Activated T-helper 17 cell treated with anti-CD3 and anti-CD28 coated beads, Interleukin-2, amount 50 U/mL, for 72 hours (primary cell): Measurements from ENCODE around the gene MON2. TPM values are rescaled to one million over a fixed set of nuclear protein-coding genes. Genes with fewer than 3 reads are reported as not detected.
"Not testable (repeated sequence)": the region's sequence is repeated elsewhere in the genome, so short reads cannot be mapped to it uniquely, and the experiment has no call there.

Source experiments
- ATAC-seq: fragments of 150-1000 bp; cut with Tn5 transposase; replicated peaks from 2 replicates; pipeline ENCODE4 v1.10.0; 2021; ENCODE audit warnings: mild to moderate bottlenecking, moderate library complexity
- H3K27ac Mint-ChIP-seq: one replicate; pipeline ENCODE4 v1.8.0; 2022; ENCODE audit warnings: mixed read lengths
- H3K27me3 Mint-ChIP-seq: one replicate; pipeline ENCODE4 v1.8.0; 2022; ENCODE audit warnings: mixed read lengths
- H3K36me3 Mint-ChIP-seq: one replicate; pipeline ENCODE4 v1.8.0; 2022; ENCODE audit warnings: low read depth, mild to moderate bottlenecking, mixed read lengths
- H3K4me1 Mint-ChIP-seq: one replicate; pipeline ENCODE4 v1.8.0; 2022; ENCODE audit warnings: mixed read lengths
- H3K4me3 Mint-ChIP-seq: one replicate; pipeline ENCODE4 v1.8.0; 2022; ENCODE audit warnings: mild to moderate bottlenecking, mixed read lengths
- H3K9me3 Mint-ChIP-seq: one replicate; pipeline ENCODE4 v1.8.0; 2022; ENCODE audit warnings: mixed read lengths
- total RNA-seq, 2 donors: library from RNA; stranded (reverse); gene quantifications; one replicate each; pipeline ENCODE4 v1.2.3, GENCODE V29; 2022

Gene MON2, protein sequence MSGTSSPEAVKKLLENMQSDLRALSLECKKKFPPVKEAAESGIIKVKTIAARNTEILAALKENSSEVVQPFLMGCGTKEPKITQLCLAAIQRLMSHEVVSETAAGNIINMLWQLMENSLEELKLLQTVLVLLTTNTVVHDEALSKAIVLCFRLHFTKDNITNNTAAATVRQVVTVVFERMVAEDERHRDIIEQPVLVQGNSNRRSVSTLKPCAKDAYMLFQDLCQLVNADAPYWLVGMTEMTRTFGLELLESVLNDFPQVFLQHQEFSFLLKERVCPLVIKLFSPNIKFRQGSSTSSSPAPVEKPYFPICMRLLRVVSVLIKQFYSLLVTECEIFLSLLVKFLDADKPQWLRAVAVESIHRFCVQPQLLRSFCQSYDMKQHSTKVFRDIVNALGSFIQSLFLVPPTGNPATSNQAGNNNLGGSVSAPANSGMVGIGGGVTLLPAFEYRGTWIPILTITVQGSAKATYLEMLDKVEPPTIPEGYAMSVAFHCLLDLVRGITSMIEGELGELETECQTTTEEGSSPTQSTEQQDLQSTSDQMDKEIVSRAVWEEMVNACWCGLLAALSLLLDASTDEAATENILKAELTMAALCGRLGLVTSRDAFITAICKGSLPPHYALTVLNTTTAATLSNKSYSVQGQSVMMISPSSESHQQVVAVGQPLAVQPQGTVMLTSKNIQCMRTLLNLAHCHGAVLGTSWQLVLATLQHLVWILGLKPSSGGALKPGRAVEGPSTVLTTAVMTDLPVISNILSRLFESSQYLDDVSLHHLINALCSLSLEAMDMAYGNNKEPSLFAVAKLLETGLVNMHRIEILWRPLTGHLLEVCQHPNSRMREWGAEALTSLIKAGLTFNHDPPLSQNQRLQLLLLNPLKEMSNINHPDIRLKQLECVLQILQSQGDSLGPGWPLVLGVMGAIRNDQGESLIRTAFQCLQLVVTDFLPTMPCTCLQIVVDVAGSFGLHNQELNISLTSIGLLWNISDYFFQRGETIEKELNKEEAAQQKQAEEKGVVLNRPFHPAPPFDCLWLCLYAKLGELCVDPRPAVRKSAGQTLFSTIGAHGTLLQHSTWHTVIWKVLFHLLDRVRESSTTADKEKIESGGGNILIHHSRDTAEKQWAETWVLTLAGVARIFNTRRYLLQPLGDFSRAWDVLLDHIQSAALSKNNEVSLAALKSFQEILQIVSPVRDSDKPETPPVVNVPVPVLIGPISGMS (N-terminal part only)
- total RNA-seq: 10 to 100 TPM; 40.4 to 53.0 TPM

- peak; percentile 100 for ATAC-seq
- Mint-ChIP-seq H3K4me3 (peak within 1 kb of the TSS; percentile 97), H3K27ac (peak within 1 kb of the TSS; percentile 96), H3K27me3 (peaks cover 5% of the 10 kb centered on the region), H3K4me1 (peaks cover 8% of the 10 kb centered on the region), H3K9me3 (no peaks in the 10 kb centered on the region), H3K36me3 (peaks cover 13% of the 10 kb centered on the region)
These were observed at the start of gene MON2 for GRCh38 chr12:62466594-62467491. Gene MON2 (plus strand): TSS chr12:62466826. CDS start chr12:62467208, 382 bp downstream.

DNA sequence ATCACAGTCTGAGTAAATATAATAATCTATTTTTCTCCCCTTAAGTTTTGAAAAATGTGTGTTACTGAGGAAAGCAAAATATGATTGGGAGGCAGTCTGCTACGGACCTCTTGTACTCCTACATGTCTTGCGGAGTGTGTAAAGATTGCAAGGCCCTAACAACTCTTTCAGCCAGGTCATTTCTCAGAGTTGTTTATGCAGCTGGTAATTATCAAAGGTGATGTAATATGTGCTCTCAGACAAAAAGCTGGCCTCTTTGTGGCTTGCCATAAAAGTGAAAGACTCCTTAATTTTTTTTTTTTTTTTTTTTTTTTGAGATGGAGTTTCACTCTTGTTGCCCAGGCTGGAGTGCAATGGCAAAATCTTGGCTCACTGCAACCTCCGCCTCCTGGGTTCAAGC is 40.5 kb upstream of the MON2 start:
- peaks cover 16% of the 10 kb centered on the region for H3K9me3 Mint-ChIP-seq
- H3K4me1 Mint-ChIP-seq: no peaks in the 10 kb centered on the region

DNA sequence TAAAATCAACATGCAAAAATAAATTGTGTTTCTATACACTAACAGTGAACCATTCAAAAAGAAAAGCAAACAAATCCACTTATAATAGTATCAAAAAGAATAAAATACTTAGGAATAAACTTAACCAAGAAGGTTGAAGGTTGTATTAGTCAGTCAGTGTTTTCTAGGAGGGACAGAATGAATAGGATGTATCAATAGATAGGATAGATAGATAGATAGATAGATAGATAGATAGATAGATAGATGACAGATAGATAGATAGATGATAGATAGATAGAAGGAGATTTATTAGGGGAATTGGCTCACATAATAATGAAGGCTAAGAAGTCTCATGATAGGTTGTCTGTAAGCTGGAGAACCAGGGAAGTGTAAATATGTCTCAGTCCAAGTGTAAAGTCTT is 37.2 kb upstream of the MON2 start:
- H3K36me3 Mint-ChIP-seq: no peaks in the 10 kb centered on the region
- H3K27ac Mint-ChIP-seq: no peak overlapping the region
- no peaks in the 10 kb centered on the region for H3K9me3 Mint-ChIP-seq
- no peak for ATAC-seq
- H3K27me3 Mint-ChIP-seq: peaks cover 18% of the 10 kb centered on the region
- H3K4me1 Mint-ChIP-seq: no peaks in the 10 kb centered on the region
- no peak overlapping the region for H3K4me3 Mint-ChIP-seq

More for the DNA sequence above, 40.5 kb upstream of the MON2 start:
- H3K4me3 Mint-ChIP-seq: no peak overlapping the region
- no peak overlapping the region for H3K27ac Mint-ChIP-seq
- no peaks in the 10 kb centered on the region for H3K36me3 Mint-ChIP-seq
- no peak for ATAC-seq
- H3K27me3 Mint-ChIP-seq: peaks cover 10% of the 10 kb centered on the region

DNA sequence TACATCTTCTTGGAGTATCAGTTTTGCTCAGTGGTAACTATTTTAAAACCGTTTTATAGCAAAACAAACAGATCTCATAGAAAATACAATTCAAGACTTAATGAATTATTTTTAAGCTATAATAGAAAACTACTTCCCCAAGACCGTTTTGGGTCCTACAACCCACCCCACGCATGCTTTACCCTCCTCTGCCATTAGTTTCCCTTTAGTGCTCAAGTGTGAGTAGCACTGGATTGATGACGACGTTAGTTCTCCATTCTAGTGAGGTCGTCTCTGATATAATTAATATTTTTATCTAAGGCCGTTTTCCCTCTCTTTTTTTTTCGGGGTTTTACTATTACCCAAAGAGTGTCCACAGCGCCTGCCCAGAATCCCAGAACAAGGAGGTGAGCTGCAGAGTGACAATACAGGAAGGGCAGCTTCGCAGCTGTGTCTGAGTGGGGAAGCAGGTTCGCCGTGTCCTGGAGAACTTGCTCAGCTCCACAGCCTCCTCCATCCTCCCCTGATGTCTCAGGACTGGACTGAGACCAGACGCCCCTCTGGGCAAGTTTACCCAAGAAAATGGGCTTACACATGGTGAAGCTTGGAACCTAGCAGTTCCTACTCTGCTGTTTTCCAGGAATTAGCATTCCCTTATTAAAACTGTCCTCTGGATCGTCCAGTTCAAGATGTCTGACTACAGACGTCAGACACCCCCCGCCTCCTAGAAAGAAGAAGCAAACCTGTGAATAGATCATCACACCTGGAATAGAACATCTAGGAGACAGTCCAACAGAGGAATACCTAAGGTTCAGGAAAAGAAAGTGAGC is 31.9 kb upstream of the MON2 start:
- no peaks in the 10 kb centered on the region for H3K36me3 Mint-ChIP-seq
- H3K27me3 Mint-ChIP-seq: peaks cover 27% of the 10 kb centered on the region
- H3K27ac Mint-ChIP-seq: peak overlapping the region; percentile 25
- ATAC-seq: peak; percentile 55
- peaks cover 7% of the 10 kb centered on the region for H3K4me1 Mint-ChIP-seq
- no peaks in the 10 kb centered on the region for H3K9me3 Mint-ChIP-seq
- peak overlapping the region; percentile 85 for H3K4me3 Mint-ChIP-seq

GRCh38 chr12:62435303-62436163 is 31.1 kb upstream of the MON2 start:
- H3K4me3 Mint-ChIP-seq: peak overlapping the region; percentile 85
- peaks cover 7% of the 10 kb centered on the region for H3K4me1 Mint-ChIP-seq
- no peaks in the 10 kb centered on the region for H3K9me3 Mint-ChIP-seq
- peak overlapping the region; percentile 25 for H3K27ac Mint-ChIP-seq
- H3K27me3 Mint-ChIP-seq: peaks cover 26% of the 10 kb centered on the region
- H3K36me3 Mint-ChIP-seq: no peaks in the 10 kb centered on the region
- ATAC-seq: peak; percentile 65

DNA sequence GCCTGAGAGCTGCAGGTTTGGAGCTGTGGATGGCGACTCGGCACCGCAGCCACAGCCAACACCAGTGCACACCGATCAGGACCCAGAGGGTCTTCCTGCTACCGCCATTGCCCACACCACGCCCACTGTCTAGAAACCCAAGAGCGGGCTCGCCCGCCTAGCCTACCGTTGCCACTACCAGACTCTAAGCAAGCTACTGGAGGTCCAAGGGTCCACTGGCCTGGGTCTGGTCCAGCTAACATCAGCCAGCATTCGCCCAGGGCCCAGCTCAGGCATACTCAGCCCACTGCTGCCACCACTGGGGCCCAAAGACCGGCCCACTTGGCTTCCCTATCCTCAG is 30.5 kb upstream of the MON2 start:
- ATAC-seq: no peak
- H3K36me3 Mint-ChIP-seq: no peaks in the 10 kb centered on the region
- H3K27me3 Mint-ChIP-seq: peaks cover 21% of the 10 kb centered on the region
- H3K27ac Mint-ChIP-seq: no peak overlapping the region
- H3K4me3 Mint-ChIP-seq: peak overlapping the region; percentile 85
- peaks cover 7% of the 10 kb centered on the region for H3K4me1 Mint-ChIP-seq
- H3K9me3 Mint-ChIP-seq: no peaks in the 10 kb centered on the region

DNA sequence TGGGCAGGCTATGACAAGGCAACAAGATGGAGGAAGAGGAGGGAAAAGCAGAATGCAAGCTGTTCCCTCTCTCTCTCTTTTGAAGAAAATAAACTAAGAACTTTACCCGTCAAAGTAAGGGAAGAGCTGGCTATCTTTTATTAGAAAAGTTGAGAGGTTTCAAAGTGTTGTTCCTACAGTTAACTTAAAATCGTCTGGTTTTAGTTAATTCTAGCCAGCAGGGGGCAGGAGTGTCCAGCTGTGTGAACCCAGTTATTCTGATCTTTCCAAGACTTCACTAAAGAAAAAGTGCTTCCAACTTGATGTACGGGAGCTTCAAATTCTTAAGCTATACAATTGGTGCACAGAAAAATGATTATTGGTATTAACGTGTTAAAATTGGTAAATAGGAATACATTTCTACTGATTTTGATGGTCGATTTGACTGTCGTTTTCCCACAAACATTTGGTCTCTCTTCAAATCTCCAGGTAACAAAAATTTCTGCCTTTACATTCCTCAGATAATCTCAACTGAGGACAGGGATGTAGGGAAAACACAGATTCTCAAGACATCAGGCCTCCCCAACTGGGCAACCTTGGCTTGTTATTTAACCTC is 28.4 kb upstream of the MON2 start:
- no peak for ATAC-seq
- peaks cover 16% of the 10 kb centered on the region for H3K27me3 Mint-ChIP-seq
- H3K4me3 Mint-ChIP-seq: no peak overlapping the region
- peaks cover 9% of the 10 kb centered on the region for H3K9me3 Mint-ChIP-seq
- no peak overlapping the region for H3K27ac Mint-ChIP-seq
- peaks cover 7% of the 10 kb centered on the region for H3K4me1 Mint-ChIP-seq
- H3K36me3 Mint-ChIP-seq: no peaks in the 10 kb centered on the region

- no peak for ATAC-seq
- no peak overlapping the region for H3K27ac Mint-ChIP-seq
- no peak overlapping the region for H3K4me3 Mint-ChIP-seq
- no peaks in the 10 kb centered on the region for H3K36me3 Mint-ChIP-seq
- H3K9me3 Mint-ChIP-seq: peaks cover 16% of the 10 kb centered on the region
- no peaks in the 10 kb centered on the region for H3K4me1 Mint-ChIP-seq
- no peaks in the 10 kb centered on the region for H3K27me3 Mint-ChIP-seq
These were observed 19.7 kb upstream of the MON2 start for GRCh38 chr12:62446754-62447452.

GRCh38 chr12:62448436-62448835 is 18.2 kb upstream of the MON2 start:
- no peak for ATAC-seq
- Mint-ChIP-seq H3K4me1 (no peaks in the 10 kb centered on the region), H3K27me3 (no peaks in the 10 kb centered on the region), H3K27ac (no peak overlapping the region), H3K4me3 (no peak overlapping the region), H3K9me3 (peaks cover 6% of the 10 kb centered on the region), H3K36me3 (no peaks in the 10 kb centered on the region)

DNA sequence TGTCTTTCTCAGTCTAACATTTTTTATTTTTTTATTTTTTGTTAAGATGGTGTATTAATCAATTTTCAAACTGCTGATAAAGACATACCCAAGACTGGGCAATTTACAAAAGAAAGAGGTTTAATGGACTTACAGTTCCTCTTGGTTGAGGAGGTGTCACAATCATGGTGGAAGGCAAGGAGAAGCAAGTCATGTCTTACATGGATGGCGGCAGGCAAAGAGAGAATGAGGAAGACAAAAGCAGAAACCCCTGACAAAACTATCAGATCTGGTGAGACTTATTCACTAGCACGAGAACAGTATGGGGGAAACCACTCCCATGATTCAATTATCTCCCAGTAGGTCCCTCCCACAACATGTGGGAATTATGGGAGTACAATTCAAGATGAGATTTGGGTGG is 11.2 kb upstream of the MON2 start:
- not testable (repeated sequence) for H3K9me3 Mint-ChIP-seq, H3K4me3 Mint-ChIP-seq, ATAC-seq, H3K27ac Mint-ChIP-seq, H3K4me1 Mint-ChIP-seq, H3K36me3 Mint-ChIP-seq
- H3K27me3 Mint-ChIP-seq: peaks cover 15% of the 10 kb centered on the region

DNA sequence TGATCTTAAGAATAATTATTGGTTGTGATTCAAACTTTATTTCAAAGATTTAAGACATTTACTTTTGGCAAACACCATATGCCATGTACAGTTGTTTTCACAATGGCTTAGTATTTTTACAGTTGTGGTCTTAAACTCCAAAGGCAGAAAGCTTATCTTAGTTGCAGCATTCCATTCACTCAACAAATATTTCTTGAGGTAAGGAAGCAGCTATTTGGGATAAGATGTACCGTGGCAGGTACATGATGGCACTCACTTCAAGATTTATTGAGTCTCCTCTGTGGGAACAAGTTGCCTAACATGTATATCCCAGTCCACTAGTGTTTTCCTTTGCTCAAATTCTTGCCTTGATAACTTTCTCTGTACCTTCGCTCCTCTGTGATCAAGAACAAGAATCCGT is 8.0 kb upstream of the MON2 start:
- H3K9me3 Mint-ChIP-seq: no peaks in the 10 kb centered on the region
- no peak overlapping the region for H3K27ac Mint-ChIP-seq
- no peaks in the 10 kb centered on the region for H3K4me1 Mint-ChIP-seq
- peaks cover 20% of the 10 kb centered on the region for H3K27me3 Mint-ChIP-seq
- ATAC-seq: no peak
- H3K36me3 Mint-ChIP-seq: no peaks in the 10 kb centered on the region
- no peak overlapping the region for H3K4me3 Mint-ChIP-seq

- no peak for ATAC-seq
- H3K27ac Mint-ChIP-seq: no peak overlapping the region
These were observed 6.7 kb upstream of the MON2 start for GRCh38 chr12:62459976-62460375.

More at GRCh38 chr12:62459976-62460375, 6.7 kb upstream of the MON2 start:
- Mint-ChIP-seq H3K4me1 (no peaks in the 10 kb centered on the region), H3K27me3 (peaks cover 20% of the 10 kb centered on the region), H3K4me3 (no peak overlapping the region), H3K9me3 (no peaks in the 10 kb centered on the region), H3K36me3 (no peaks in the 10 kb centered on the region)
